ENCODE results near the gene EPHB6.

The EPHB6 gene

DNA sequence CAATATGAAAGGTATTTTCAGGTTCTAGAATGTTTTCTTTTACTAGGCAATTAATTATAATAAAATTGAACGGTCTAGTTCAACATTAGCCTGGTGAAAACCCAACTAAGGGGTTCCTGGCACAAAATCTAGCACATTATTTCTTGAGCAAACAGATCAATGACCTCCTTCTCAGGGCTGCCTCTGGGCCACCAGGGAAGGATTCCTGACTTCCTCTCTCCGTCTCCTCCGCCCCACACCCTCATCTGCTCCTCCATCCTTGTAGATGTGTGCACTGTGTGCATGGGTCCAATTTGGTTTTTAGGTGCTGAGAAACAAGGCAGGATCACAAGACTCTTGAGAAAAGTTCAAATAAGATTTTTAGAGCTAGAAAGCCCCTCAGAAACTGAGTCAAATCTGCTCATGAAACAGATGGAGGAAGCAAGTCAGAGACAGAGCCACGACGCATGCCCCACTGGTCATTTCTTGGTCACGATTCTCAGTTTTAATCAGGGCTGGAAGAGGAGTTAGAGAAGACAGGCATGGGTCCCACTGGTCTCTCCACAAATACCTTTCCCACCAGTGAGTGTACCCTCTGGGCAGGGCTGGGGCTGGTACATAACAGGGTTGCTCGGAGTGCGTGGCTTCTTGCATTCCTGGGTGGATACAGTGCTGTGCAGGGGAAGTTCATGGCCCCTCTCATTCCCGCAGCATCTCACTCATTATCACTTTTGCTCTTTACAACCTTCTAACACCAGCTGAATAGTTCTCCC, 26.9 kb downstream of the EPHB6 start:
- TF ChIP-seq CEBPB (IDR thresholded peaks at IDR 0.05): no peak
- no peak for TF ChIP-seq EP300 (IDR thresholded peaks at IDR 0.05; ENCODE audit: borderline replicate concordance)
- no peak for TF ChIP-seq EGR1 (IDR thresholded peaks at IDR 0.05)
- TF ChIP-seq, protein P1, sequence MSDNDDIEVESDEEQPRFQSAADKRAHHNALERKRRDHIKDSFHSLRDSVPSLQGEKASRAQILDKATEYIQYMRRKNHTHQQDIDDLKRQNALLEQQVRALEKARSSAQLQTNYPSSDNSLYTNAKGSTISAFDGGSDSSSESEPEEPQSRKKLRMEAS (IDR thresholded peaks at IDR 0.05): no peak
- no peak for TF ChIP-seq NFIC (IDR thresholded peaks at IDR 0.05)
- no peak for TF ChIP-seq FOXM1 (IDR thresholded peaks at IDR 0.05; ENCODE audit: borderline replicate concordance, low read depth)
- no peak for TF ChIP-seq TEAD4 (IDR thresholded peaks at IDR 0.05)
- TF ChIP-seq ZBTB7A (IDR thresholded peaks at IDR 0.05; ENCODE audit: low read depth): no peak
- no peak for TF ChIP-seq CREB1 (IDR thresholded peaks at IDR 0.05; ENCODE audit: low read depth)

DNA sequence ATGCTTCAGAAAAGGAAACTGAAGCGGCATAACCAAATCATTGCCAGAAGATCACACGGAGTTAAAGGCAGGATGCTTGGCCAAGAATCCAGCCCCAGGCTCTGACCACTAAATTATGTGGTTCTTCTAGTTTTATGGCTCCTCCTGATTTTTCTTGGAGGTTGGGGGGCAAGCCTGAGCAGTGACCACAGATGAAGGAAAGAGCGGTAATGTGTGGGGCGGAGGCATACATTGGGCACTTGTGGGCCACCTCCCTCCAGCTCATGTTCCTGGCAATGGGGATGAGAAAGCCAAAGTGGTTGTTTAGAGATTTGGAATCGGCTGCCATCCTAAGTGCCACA, 27.4 kb downstream of the EPHB6 start:
- TF ChIP-seq, protein P2, sequence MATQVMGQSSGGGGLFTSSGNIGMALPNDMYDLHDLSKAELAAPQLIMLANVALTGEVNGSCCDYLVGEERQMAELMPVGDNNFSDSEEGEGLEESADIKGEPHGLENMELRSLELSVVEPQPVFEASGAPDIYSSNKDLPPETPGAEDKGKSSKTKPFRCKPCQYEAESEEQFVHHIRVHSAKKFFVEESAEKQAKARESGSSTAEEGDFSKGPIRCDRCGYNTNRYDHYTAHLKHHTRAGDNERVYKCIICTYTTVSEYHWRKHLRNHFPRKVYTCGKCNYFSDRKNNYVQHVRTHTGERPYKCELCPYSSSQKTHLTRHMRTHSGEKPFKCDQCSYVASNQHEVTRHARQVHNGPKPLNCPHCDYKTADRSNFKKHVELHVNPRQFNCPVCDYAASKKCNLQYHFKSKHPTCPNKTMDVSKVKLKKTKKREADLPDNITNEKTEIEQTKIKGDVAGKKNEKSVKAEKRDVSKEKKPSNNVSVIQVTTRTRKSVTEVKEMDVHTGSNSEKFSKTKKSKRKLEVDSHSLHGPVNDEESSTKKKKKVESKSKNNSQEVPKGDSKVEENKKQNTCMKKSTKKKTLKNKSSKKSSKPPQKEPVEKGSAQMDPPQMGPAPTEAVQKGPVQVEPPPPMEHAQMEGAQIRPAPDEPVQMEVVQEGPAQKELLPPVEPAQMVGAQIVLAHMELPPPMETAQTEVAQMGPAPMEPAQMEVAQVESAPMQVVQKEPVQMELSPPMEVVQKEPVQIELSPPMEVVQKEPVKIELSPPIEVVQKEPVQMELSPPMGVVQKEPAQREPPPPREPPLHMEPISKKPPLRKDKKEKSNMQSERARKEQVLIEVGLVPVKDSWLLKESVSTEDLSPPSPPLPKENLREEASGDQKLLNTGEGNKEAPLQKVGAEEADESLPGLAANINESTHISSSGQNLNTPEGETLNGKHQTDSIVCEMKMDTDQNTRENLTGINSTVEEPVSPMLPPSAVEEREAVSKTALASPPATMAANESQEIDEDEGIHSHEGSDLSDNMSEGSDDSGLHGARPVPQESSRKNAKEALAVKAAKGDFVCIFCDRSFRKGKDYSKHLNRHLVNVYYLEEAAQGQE (IDR thresholded peaks at IDR 0.05; ENCODE audit: low read depth): no peak
- TF ChIP-seq, protein P1 (IDR thresholded peaks at IDR 0.05): no peak
- TF ChIP-seq ZBTB7A (IDR thresholded peaks at IDR 0.05; ENCODE audit: low read depth) (no peak), TCF12 (IDR thresholded peaks at IDR 0.05; ENCODE audit: low read depth) (no peak), RAD21 (IDR thresholded peaks at IDR 0.05; ENCODE audit: low read depth) (no peak), CEBPB (IDR thresholded peaks at IDR 0.05) (no peak), TAF1 (IDR thresholded peaks at IDR 0.05; ENCODE audit: low read depth) (no peak), EP300 (IDR thresholded peaks at IDR 0.05; ENCODE audit: borderline replicate concordance) (no peak), CREB1 (IDR thresholded peaks at IDR 0.05; ENCODE audit: low read depth) (no peak), FOXM1 (IDR thresholded peaks at IDR 0.05; ENCODE audit: borderline replicate concordance, low read depth) (no peak), EGR1 (IDR thresholded peaks at IDR 0.05) (no peak), TEAD4 (IDR thresholded peaks at IDR 0.05) (no peak), YY1 (IDR thresholded peaks at IDR 0.05; ENCODE audit: low read depth) (no peak), NFIC (IDR thresholded peaks at IDR 0.05) (no peak)
- TF ChIP-seq, protein P3, sequence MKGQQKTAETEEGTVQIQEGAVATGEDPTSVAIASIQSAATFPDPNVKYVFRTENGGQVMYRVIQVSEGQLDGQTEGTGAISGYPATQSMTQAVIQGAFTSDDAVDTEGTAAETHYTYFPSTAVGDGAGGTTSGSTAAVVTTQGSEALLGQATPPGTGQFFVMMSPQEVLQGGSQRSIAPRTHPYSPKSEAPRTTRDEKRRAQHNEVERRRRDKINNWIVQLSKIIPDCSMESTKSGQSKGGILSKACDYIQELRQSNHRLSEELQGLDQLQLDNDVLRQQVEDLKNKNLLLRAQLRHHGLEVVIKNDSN (IDR thresholded peaks at IDR 0.05): no peak

DNA sequence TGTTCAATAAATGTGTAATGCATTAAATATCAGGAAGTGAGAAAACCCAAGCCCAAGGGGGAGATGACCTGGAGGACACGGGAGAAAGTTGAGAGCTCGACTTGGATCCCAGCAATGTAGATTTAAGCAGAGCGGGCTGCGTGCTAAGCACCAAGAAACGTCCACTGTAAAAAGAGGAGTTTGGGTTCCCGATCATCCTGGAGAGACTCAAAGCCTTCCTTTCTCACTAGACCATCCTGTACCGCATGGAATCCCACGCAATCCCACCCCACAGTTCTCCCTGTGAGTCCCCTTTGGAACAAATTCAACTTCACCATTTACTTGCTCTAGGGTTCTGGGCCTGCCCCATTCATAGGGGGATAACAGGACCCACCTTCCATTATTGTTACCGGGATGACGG, 28.3 kb downstream of the EPHB6 start:
- TF ChIP-seq TEAD4 (IDR thresholded peaks at IDR 0.05): no peak
- no peak for TF ChIP-seq TAF1 (IDR thresholded peaks at IDR 0.05; ENCODE audit: low read depth)
- TF ChIP-seq ZBTB7A (IDR thresholded peaks at IDR 0.05; ENCODE audit: low read depth): no peak
- TF ChIP-seq NFIC (IDR thresholded peaks at IDR 0.05): no peak
- no peak for TF ChIP-seq EGR1 (IDR thresholded peaks at IDR 0.05)
- no peak for TF ChIP-seq YY1 (IDR thresholded peaks at IDR 0.05; ENCODE audit: low read depth)
- TF ChIP-seq RAD21 (IDR thresholded peaks at IDR 0.05; ENCODE audit: low read depth): no peak
- no peak for TF ChIP-seq FOXM1 (IDR thresholded peaks at IDR 0.05; ENCODE audit: borderline replicate concordance, low read depth)
- TF ChIP-seq, protein P1 (IDR thresholded peaks at IDR 0.05): no peak

DNA sequence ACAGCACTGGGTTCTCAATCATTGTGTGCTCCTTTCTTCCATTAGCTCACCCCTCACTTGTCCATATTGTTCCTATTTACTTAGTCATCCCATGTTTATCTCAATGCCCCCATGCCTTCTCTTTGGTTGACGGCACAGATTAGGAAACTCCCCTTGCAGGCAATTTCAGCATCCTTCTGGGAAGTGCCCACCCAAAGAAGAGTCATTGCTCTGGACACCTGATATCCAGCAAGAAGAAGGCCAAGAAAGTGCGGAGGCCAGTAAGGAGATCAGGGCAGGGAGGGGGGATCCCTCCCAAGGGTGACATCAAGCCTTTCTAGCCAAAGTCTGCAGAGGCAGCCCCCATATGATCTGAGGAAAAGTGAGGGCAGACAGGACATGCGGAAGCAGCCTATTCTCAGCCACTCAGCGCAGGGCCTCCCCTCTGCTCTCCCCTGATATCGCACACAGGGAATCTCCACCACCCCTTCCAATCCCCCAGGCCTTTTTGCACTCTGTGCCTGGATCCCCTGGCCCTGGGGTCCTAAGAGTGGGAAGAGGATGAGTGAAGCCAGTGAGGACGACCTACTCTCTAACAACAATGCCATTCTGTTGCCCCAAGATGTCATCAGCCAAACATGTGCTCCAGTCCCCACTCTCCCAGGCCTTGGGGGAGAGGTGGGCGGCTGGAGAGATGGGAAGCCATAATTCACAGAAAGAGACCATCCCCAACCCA, 28.9 kb downstream of the EPHB6 start:
- TF ChIP-seq, protein P2 (IDR thresholded peaks at IDR 0.05; ENCODE audit: low read depth): no peak
- TF ChIP-seq FOXM1 (IDR thresholded peaks at IDR 0.05; ENCODE audit: borderline replicate concordance, low read depth) (no peak), TCF12 (IDR thresholded peaks at IDR 0.05; ENCODE audit: low read depth) (no peak), NFIC (IDR thresholded peaks at IDR 0.05) (no peak), EGR1 (IDR thresholded peaks at IDR 0.05) (no peak), ZBTB7A (IDR thresholded peaks at IDR 0.05; ENCODE audit: low read depth) (no peak), CEBPB (IDR thresholded peaks at IDR 0.05) (no peak)
- TF ChIP-seq, protein P1 (IDR thresholded peaks at IDR 0.05): no peak

DNA sequence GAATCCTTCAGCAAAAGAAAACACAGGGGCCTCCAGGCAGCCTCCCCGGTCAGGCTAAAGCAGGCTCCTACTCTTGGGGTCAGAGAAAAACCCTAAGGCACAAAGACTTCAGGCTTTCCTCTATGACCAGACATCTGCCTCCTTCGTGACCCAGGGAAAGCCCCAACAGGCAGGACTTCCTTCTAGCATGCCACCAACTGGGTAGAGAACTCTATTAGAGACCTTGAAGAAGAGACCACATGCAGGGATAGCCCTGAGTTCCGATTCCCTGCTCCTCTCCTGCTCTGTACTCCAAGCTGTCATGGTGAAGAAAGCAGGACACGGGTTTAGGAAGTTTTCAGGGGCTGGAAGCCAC, 29.4 kb downstream of the EPHB6 start:
- TF ChIP-seq, protein P2 (IDR thresholded peaks at IDR 0.05; ENCODE audit: low read depth): no peak
- TF ChIP-seq CREB1 (IDR thresholded peaks at IDR 0.05; ENCODE audit: low read depth): no peak
- TF ChIP-seq TAF1 (IDR thresholded peaks at IDR 0.05; ENCODE audit: low read depth): no peak
- TF ChIP-seq FOXM1 (IDR thresholded peaks at IDR 0.05; ENCODE audit: borderline replicate concordance, low read depth): no peak
- TF ChIP-seq, protein P3 (IDR thresholded peaks at IDR 0.05): no peak
- TF ChIP-seq NFIC (IDR thresholded peaks at IDR 0.05): no peak
- no peak for TF ChIP-seq EGR1 (IDR thresholded peaks at IDR 0.05)
- TF ChIP-seq TEAD4 (IDR thresholded peaks at IDR 0.05): no peak
- TF ChIP-seq TCF12 (IDR thresholded peaks at IDR 0.05; ENCODE audit: low read depth): no peak
- no peak for TF ChIP-seq CEBPB (IDR thresholded peaks at IDR 0.05)
- TF ChIP-seq RAD21 (IDR thresholded peaks at IDR 0.05; ENCODE audit: low read depth): no peak
